WTC11 (cell line): ENCODE measurements around the gene PDE5A.

Source experiments
- CREB1 ChIP-seq: sonication (generic); formaldehyde crosslinking; IDR thresholded peaks from 2 replicates; pipeline ENCODE4 v1.8.0; 2023; ENCODE audit warnings: mild to moderate bottlenecking, missing genetic modification reagents
- ESRRA ChIP-seq: sonication (generic); formaldehyde crosslinking; IDR thresholded peaks from 2 replicates; pipeline ENCODE4 v1.8.1; 2022; ENCODE audit warnings: mild to moderate bottlenecking, missing genetic modification reagents, borderline replicate concordance
- FOXK1 ChIP-seq: sonication (generic); formaldehyde crosslinking; IDR thresholded peaks from 2 replicates; pipeline ENCODE4 v1.8.0; 2022; ENCODE audit warnings: mild to moderate bottlenecking, moderate library complexity, missing genetic modification reagents
- FOXP1 ChIP-seq: sonication (generic); formaldehyde crosslinking; IDR thresholded peaks from 2 replicates; pipeline ENCODE4 v1.8.0; 2022; ENCODE audit warnings: missing genetic modification reagents, mild to moderate bottlenecking, moderate library complexity, borderline replicate concordance
- NFYB ChIP-seq: sonication (generic); formaldehyde crosslinking; conservative IDR thresholded peaks from 2 replicates; pipeline ENCODE4 v1.8.0; 2022; ENCODE audit warnings: low read depth, missing genetic modification reagents
- RELA ChIP-seq: sonication (generic); formaldehyde crosslinking; IDR thresholded peaks from 2 replicates; pipeline ENCODE4 v1.8.1; 2022; ENCODE audit warnings: missing genetic modification reagents, mild to moderate bottlenecking, borderline replicate concordance
- SP1 ChIP-seq: sonication (generic); formaldehyde crosslinking; conservative IDR thresholded peaks from 2 replicates; pipeline ENCODE4 v1.8.1; 2022; ENCODE audit warnings: missing genetic modification reagents
- ZNF138 ChIP-seq: sonication (generic); formaldehyde crosslinking; conservative IDR thresholded peaks from 2 replicates; pipeline ENCODE4 v1.8.1; 2022; ENCODE audit warnings: mild to moderate bottlenecking, moderate library complexity, missing genetic modification reagents
- ZNF416 ChIP-seq: fragments of 250-450 bp; sonication (Bioruptor Pico); IDR thresholded peaks from 2 replicates; pipeline ENCODE4 v1.9.0; 2021; ENCODE audit warnings: mild to moderate bottlenecking, inconsistent platforms
- TF ChIP-seq, protein P1 (sequence below): fragments of 200-600 bp; IDR thresholded peaks from 2 replicates; pipeline ENCODE4 v1.8.0; 2022; ENCODE audit warnings: antibody characterized with exemption
- TF ChIP-seq, protein P2 (sequence below): sonication (generic); formaldehyde crosslinking; conservative IDR thresholded peaks from 2 replicates; pipeline ENCODE4 v1.8.1; 2022; ENCODE audit warnings: mild to moderate bottlenecking, missing genetic modification reagents

DNA sequence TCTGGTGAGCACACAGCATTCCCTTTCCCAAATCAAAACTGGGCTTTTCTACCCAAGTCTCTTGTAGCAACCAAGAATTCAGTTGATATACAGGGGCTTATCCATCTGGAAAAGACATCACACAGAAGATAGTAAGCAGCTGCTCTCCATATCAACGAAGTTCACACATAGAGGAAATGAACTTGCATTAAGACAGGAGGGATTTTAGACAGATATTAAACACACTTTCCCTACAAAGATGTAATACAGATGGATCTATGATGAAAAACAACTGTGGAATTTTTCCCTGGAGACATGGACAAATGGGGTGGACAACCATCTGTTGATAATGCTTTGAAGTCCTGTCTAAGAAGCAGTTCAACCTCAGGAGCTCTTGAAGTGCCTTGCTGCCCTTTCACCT is 9.8 kb upstream of the PDE5A start:
- no peak for TF ChIP-seq NFYB (CRISPR knock-in tag)
- no peak for TF ChIP-seq ZNF416 (CRISPR knock-in tag)
- no peak for TF ChIP-seq ESRRA (CRISPR knock-in tag)
- TF ChIP-seq SP1 (CRISPR knock-in tag): no peak
- TF ChIP-seq, protein P1, sequence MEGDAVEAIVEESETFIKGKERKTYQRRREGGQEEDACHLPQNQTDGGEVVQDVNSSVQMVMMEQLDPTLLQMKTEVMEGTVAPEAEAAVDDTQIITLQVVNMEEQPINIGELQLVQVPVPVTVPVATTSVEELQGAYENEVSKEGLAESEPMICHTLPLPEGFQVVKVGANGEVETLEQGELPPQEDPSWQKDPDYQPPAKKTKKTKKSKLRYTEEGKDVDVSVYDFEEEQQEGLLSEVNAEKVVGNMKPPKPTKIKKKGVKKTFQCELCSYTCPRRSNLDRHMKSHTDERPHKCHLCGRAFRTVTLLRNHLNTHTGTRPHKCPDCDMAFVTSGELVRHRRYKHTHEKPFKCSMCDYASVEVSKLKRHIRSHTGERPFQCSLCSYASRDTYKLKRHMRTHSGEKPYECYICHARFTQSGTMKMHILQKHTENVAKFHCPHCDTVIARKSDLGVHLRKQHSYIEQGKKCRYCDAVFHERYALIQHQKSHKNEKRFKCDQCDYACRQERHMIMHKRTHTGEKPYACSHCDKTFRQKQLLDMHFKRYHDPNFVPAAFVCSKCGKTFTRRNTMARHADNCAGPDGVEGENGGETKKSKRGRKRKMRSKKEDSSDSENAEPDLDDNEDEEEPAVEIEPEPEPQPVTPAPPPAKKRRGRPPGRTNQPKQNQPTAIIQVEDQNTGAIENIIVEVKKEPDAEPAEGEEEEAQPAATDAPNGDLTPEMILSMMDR: no peak
- TF ChIP-seq ZNF138 (CRISPR knock-in tag): no peak
- TF ChIP-seq FOXP1: no peak
- TF ChIP-seq, protein P2, sequence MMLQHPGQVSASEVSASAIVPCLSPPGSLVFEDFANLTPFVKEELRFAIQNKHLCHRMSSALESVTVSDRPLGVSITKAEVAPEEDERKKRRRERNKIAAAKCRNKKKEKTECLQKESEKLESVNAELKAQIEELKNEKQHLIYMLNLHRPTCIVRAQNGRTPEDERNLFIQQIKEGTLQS: no peak
- TF ChIP-seq FOXK1 (CRISPR knock-in tag): no peak
- no peak for TF ChIP-seq RELA (CRISPR knock-in tag)
- no peak for TF ChIP-seq CREB1 (CRISPR knock-in tag)
